ENCODE results near the gene LAMP5. TPM values are rescaled to one million over a fixed set of nuclear protein-coding genes. Genes with fewer than 3 reads are reported as not detected.

Gene LAMP5
- total RNA-seq, 1 experiment from 2014 or later: not detected

- no peak for DNase-seq (ENCODE audit: low read depth, low spot score)
- in situ Hi-C loops (cut with HindIII; ENCODE audit: low pct_unique_long_range_greater_than_20kb, low sequenced_read_pairs): no loop called here
Measured at GRCh38 chr20:9517297-9518162, 3.1 kb downstream of the LAMP5 start.

- in situ Hi-C loops (cut with HindIII; ENCODE audit: low pct_unique_long_range_greater_than_20kb, low sequenced_read_pairs): no loop called here
- no peak for DNase-seq (ENCODE audit: low read depth, low spot score)
Measured at GRCh38 chr20:9518576-9519175, 4.3 kb downstream of the LAMP5 start.

DNA sequence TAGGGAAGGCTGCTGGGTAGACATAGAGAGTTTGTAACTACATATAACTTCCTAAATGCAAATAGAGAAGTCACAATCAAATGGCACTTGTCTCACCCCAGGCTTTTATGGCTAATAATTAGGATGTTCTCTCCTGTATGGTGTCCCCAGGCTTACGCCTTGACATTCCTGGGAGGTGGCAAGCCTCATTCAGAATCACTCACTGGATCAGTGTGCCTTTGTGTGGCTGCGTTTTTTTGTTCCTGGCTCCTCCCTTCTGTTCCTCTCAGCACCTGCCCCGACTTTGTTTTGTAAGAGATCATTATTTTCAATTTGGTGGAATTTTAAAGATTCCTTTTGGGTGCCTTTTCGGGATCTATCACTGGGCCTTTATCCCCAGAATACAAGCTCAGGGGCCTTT is 5.7 kb downstream of the LAMP5 start:
- in situ Hi-C loops (cut with HindIII; ENCODE audit: low pct_unique_long_range_greater_than_20kb, low sequenced_read_pairs): no loop called here
- no peak for DNase-seq (ENCODE audit: low read depth, low spot score)

DNA sequence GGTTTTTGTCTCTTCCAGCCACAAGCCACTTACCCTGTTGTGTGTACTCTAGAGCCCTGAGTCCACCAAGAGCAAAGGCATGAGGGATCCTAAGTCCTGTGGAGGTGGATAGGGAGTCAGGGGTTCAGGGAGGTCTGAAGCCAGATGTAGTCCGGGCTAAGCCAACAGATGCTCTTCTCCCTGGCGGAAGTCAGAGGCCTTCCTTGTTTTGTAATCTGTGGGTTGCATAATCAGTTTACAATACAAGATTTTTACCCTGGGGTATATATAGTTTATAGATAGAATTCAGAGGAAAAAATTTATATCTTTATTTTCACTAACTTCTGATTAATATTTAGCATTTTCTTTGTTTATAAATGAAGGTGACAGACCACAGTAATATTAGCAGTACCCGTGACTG is 9.2 kb downstream of the LAMP5 start:
- in situ Hi-C loops (cut with HindIII; ENCODE audit: low pct_unique_long_range_greater_than_20kb, low sequenced_read_pairs): no loop called here
- no peak for DNase-seq (ENCODE audit: low read depth, low spot score)

DNA sequence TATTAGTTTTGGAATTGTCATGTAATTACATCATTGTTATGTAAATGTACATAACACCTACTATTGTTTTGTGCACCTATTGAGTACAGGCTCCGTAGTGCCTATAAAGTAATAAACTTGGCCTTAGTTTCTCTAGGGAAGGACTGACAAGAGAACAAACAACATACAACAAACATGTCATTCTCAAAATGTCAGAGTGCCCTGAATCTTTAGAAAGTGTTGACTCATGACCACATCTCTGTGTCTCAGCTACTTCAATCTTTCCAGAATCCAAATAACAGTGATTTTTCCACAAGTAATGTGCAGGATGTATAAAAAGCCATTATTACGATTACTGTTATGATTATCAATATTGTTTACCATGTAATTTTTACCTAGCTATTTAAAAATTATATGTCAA is 17.2 kb downstream of the LAMP5 start:
- no peak for DNase-seq (ENCODE audit: low read depth, low spot score)
- in situ Hi-C loops (cut with HindIII; ENCODE audit: low pct_unique_long_range_greater_than_20kb, low sequenced_read_pairs): no loop called here

- in situ Hi-C loops (cut with HindIII; ENCODE audit: low pct_unique_long_range_greater_than_20kb, low sequenced_read_pairs): no loop called here
- DNase-seq (ENCODE audit: low read depth, low spot score): no peak
Measured at GRCh38 chr20:9532069-9532838, 17.9 kb downstream of the LAMP5 start.

- in situ Hi-C loops (cut with HindIII; ENCODE audit: low pct_unique_long_range_greater_than_20kb, low sequenced_read_pairs): no loop called here
- no peak for DNase-seq (ENCODE audit: low read depth, low spot score)
Measured at GRCh38 chr20:9534025-9534424, 19.6 kb downstream of the LAMP5 start.

- no peak for DNase-seq (ENCODE audit: low read depth, low spot score)
- in situ Hi-C loops (cut with HindIII; ENCODE audit: low pct_unique_long_range_greater_than_20kb, low sequenced_read_pairs): no loop called here
Measured at GRCh38 chr20:9535449-9535848, 21.1 kb downstream of the LAMP5 start.

DNA sequence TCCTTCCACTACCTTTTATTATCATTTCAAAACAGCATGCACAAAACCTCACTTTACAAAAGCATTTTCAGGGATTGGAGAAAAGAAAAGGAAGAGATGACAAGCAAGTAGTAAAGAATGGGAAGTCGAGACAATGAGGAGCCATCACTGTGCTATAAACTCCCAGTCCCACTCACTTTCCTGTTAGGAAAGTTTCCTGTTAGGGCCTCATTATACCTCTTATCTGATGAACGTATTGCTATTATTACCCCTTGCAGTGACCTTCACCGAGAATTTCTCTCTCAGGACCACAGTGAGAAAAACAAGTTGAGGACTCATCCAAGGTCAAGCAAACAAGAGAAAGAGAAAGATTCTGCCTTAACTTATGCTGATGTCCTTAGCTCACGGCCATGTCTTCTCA is 28.8 kb downstream of the LAMP5 start:
- no peak for DNase-seq (ENCODE audit: low read depth, low spot score)
- in situ Hi-C loops (cut with HindIII; ENCODE audit: low pct_unique_long_range_greater_than_20kb, low sequenced_read_pairs): no loop called here

- no peak for DNase-seq (ENCODE audit: low read depth, low spot score)
- in situ Hi-C loops (cut with HindIII; ENCODE audit: low pct_unique_long_range_greater_than_20kb, low sequenced_read_pairs): no loop called here
Measured at GRCh38 chr20:9550283-9550682, 35.9 kb downstream of the LAMP5 start.

- in situ Hi-C loops (cut with HindIII; ENCODE audit: low pct_unique_long_range_greater_than_20kb, low sequenced_read_pairs): no loop called here
- DNase-seq (ENCODE audit: low read depth, low spot score): no peak
Measured at GRCh38 chr20:9550871-9551270, 36.5 kb downstream of the LAMP5 start.

DNA sequence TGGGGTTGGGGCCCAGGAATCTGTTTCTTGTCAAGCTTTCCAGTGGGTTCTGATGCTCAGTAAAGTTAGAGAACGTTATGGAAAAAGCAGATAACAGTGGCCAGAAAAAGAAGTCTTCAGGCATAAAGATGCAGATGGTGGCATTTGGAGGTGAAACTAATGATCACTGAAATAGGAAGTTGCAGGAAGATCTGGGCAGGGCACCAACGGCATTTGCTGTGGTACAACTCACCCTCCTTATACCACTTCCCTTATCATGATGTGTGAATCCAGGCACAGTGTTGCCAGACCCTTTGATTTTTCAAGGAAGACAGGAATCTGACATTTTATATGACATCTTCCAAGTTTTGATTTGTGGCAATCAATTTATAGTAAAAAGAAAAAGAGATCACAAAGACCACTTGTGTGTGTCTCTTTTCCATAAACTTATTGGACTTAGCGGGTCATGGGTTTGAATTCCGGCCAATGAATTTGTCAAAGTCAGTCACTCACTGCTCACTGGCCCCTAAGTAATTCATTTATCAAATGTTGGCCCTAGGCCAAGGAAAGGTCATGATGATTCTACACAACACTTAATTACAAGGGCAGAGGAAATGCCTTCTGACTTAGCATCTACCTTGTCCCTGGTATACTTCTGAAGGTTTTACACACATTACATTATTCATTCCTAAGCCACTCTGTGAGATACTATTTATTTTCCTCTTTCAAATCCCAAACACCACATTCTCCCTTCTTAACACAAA is 37.6 kb downstream of the LAMP5 start:
- no peak for DNase-seq (ENCODE audit: low read depth, low spot score)
- in situ Hi-C loops (cut with HindIII; ENCODE audit: low pct_unique_long_range_greater_than_20kb, low sequenced_read_pairs): no loop called here

DNA sequence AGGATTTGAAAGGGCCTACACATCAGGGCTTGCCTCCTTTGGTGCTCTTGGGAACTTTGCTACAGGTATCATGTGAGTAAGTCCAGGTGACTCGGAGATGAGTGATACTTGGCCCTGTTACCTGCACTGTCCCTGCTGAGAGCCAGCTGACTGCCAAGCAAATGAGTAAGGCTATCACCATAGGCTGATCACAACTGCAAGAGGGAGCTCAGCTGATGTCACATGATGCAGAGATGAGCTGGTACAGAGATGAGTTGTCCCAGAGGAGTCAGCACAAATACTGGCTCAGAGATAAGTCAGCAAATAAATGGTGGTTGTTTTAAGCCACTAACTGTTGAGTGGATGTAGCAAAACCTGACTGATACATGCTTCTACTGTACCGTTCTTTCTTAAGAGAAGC is 41.4 kb downstream of the LAMP5 start:
- in situ Hi-C loops (cut with HindIII; ENCODE audit: low pct_unique_long_range_greater_than_20kb, low sequenced_read_pairs): no loop called here
- peak; percentile 21 for DNase-seq (ENCODE audit: low read depth, low spot score)

- in situ Hi-C loops (cut with HindIII; ENCODE audit: low pct_unique_long_range_greater_than_20kb, low sequenced_read_pairs): no loop called here
- no peak for DNase-seq (ENCODE audit: low read depth, low spot score)
Measured at GRCh38 chr20:9557411-9557810, 43.0 kb downstream of the LAMP5 start.

DNA sequence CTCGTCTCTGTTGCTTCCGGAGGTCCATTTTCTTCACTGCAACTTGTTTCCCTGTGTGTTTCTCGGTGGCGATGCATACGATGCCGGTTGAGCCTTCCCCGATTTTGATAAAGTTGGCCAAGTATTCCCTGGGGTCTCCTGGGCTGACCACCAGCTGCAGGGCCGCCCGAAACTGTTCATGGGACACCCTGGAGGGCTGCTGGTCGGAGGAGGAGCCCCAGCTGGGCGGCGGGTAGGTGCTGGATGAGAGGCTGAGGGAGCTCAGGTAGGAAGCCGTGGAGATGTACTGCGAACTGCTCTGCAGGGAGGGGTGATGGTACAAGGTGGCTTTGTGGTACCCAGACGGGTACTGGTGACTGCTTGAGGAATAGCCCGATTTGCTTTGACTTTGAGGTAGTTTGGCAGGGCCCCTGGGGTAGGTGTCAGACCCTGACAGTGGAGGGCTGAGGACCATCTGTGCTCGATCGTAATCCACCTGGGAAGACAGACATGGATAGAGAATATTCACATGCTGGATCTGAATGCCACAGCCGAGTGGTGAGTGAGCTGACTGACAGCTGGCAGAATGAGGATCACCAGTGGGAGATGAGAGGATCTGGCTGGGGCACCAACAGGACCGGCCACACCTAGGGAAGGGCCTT is 51.6 kb downstream of the LAMP5 start:
- in situ Hi-C loops (cut with HindIII; ENCODE audit: low pct_unique_long_range_greater_than_20kb, low sequenced_read_pairs): no loop called here
- no peak for DNase-seq (ENCODE audit: low read depth, low spot score)

- in situ Hi-C loops (cut with HindIII; ENCODE audit: low pct_unique_long_range_greater_than_20kb, low sequenced_read_pairs): no loop called here
- peak; percentile 29 for DNase-seq (ENCODE audit: low read depth, low spot score)
Measured at GRCh38 chr20:9566977-9567376, 52.6 kb downstream of the LAMP5 start.

DNA sequence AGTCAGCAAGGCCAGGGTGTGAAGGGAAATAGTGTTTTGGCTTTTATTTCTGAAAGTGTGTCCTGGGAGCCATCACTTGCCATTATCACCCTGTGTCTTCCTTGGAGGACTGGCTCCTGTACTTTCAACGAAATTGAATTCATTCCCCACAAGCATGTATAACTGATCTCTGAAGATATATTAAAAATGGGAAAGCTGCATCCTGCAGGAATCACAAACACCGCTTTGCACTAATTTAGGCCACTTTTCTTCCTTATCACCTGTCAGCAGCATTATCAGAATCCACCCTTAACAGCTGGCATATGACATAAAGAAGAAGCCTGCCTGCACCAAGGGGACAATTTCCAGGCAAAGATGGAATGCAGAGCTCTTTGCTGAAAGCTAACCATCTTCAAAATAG is 56.2 kb downstream of the LAMP5 start:
- no peak for DNase-seq (ENCODE audit: low read depth, low spot score)
- in situ Hi-C loops (cut with HindIII; ENCODE audit: low pct_unique_long_range_greater_than_20kb, low sequenced_read_pairs): no loop called here
